HG02588 (cell line): ENCODE results near the gene FLNB.
"Not testable (repeated sequence)": the region's sequence is repeated elsewhere in the genome, so short reads cannot be mapped to it uniquely, and the experiment has no call there.

Source experiments
- ATAC-seq: cut with Tn5 transposase; IDR thresholded peaks from one replicate; pipeline ENCODE4 v1.9.1; 2021; ENCODE audit warnings: mild to moderate bottlenecking, moderate library complexity; ENCODE audit not compliant: unreplicated experiment

FLNB gene

GRCh38 chr3:57978316-57978715, 29.9 kb upstream of the FLNB start:
- ATAC-seq = no peak

- no peak for ATAC-seq
Observed at GRCh38 chr3:57980416-57980815, 27.8 kb upstream of the FLNB start.

- no peak for ATAC-seq
Observed at GRCh38 chr3:57981483-57982087, 26.6 kb upstream of the FLNB start.

- no peak for ATAC-seq
Observed at GRCh38 chr3:57982561-57983243, 25.5 kb upstream of the FLNB start.

GRCh38 chr3:57983734-57984518, 24.3 kb upstream of the FLNB start:
- peak; percentile 93 for ATAC-seq

- ATAC-seq = no peak
Observed at GRCh38 chr3:57985176-57985983, 22.8 kb upstream of the FLNB start.

GRCh38 chr3:57985984-57986246, 22.3 kb upstream of the FLNB start:
- no peak for ATAC-seq

- no peak for ATAC-seq
Observed at GRCh38 chr3:57986261-57986660, 22.0 kb upstream of the FLNB start.

GRCh38 chr3:57989198-57989597, 19.0 kb upstream of the FLNB start:
- not testable (repeated sequence) for ATAC-seq

- ATAC-seq = no peak
Observed at GRCh38 chr3:57989646-57990045, 18.6 kb upstream of the FLNB start.

- no peak for ATAC-seq
Observed at GRCh38 chr3:57992452-57993213, 15.6 kb upstream of the FLNB start.

GRCh38 chr3:57998366-57999283, 9.6 kb upstream of the FLNB start:
- ATAC-seq = no peak

- ATAC-seq = no peak
Observed at GRCh38 chr3:57999417-58000115, 8.7 kb upstream of the FLNB start.

- ATAC-seq = no peak
Observed at GRCh38 chr3:58000306-58001085, 7.7 kb upstream of the FLNB start.

GRCh38 chr3:58001086-58001467, 7.1 kb upstream of the FLNB start:
- ATAC-seq = no peak

GRCh38 chr3:58001979-58002378, 6.2 kb upstream of the FLNB start:
- ATAC-seq = no peak

- no peak for ATAC-seq
Observed at GRCh38 chr3:58003093-58003492, 5.1 kb upstream of the FLNB start.

- no peak for ATAC-seq
Observed at GRCh38 chr3:58004973-58005372, 3.2 kb upstream of the FLNB start.
